ENCODE data around the gene LAMB4.

LAMB4 gene

DNA sequence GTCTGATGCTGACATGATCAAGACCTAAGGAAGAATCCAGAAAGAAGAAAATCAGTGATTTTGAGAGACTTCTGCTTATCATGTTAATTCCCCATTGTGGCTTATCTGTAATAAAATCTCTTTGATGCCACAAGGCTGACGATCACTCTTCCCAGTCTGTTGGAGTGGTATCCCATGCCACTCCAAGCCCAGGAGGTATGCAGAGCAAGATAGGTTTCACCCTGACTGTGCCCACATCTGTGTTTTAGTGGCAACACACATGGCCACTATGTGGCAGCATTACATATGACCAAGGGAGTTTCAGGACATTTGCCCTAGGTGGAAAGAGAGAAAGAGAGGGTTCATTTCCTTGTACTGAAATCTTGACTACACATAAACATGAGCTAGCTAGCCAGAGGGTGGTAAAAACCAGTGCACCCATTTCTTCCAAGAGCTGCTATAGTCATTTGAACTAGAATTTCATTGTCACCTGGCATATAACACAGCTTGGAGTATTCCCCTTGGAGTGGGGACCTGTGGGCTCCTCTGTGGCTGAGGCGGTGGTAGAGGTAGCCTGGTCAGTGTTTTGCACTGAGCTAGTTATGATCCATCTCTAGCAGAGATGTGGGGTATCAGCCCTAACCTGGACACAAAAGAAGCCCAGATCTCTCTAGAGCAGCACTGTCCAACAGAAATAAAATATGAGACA is 20.8 kb downstream of the LAMB4 start:
- Histone ChIP-seq H3K27me3 (ENCODE audit: insufficient read depth, low read length) (no peaks in the 10 kb centered on the region), H3K4me1 (ENCODE audit: control insufficient read depth, insufficient read depth, low read length, unreplicated experiment) (peaks cover 2% of the 10 kb centered on the region), H3K36me3 (ENCODE audit: insufficient read depth, low read length) (no peaks in the 10 kb centered on the region), H3K27ac (ENCODE audit: low read depth, low read length) (no peak overlapping the region), H3K4me3 (ENCODE audit: low read depth, low read length) (no peak overlapping the region), H2AFZ (ENCODE audit: low read length, unreplicated experiment) (no peak overlapping the region), H3K79me2 (ENCODE audit: control insufficient read depth, insufficient read depth, low read length, unreplicated experiment) (no peaks in the 10 kb centered on the region)

DNA sequence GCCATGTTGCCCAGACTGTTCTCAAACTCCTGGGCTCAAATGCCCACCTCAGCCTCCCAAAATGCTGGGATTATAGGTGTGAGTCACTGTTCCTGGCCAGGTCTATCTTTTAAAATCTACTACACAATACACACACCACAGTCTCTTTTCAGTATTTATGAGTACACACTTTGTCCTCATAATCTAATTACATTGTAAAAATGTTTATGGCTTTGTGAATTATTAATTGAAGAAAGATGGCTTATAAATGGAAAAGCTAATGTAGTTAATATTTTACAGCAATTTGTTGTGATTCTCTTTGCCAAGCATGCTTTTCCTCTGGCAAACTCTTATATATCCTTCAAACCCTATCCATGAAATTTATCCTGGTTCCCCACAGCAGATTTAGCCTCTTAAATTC is 22.0 kb downstream of the LAMB4 start:
- H2AFZ ChIP-seq (ENCODE audit: low read length, unreplicated experiment) = no peak overlapping the region
- no peak overlapping the region for H3K27ac ChIP-seq (ENCODE audit: low read depth, low read length)

DNA sequence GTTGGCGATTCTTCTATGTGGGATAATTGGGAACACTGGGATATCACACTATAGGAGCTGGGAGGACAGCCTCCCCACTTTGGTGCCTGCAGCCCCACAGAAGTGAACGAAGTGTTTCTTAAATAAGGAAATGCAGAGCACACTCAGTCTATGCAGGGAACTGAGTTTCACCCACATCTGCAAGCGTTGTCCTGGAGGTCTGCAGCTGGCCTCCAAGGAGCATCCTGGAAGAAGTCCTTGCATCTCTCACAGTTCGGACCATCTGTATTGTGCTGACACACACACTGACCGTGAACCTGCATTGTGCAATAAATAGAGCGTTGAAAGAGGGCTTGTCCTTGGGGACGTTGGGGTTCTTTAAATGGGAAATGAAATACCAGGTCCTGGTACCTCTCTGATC is 25.8 kb downstream of the LAMB4 start:
- peaks cover 2% of the 10 kb centered on the region for H3K4me1 ChIP-seq (ENCODE audit: control insufficient read depth, insufficient read depth, low read length, unreplicated experiment)
- H3K27ac ChIP-seq (ENCODE audit: low read depth, low read length) = no peak overlapping the region
- H3K4me3 ChIP-seq (ENCODE audit: low read depth, low read length) = no peak overlapping the region
- no peaks in the 10 kb centered on the region for H3K36me3 ChIP-seq (ENCODE audit: insufficient read depth, low read length)
- H2AFZ ChIP-seq (ENCODE audit: low read length, unreplicated experiment) = no peak overlapping the region
- H3K27me3 ChIP-seq (ENCODE audit: insufficient read depth, low read length) = no peaks in the 10 kb centered on the region
- H3K79me2 ChIP-seq (ENCODE audit: control insufficient read depth, insufficient read depth, low read length, unreplicated experiment) = no peaks in the 10 kb centered on the region

More for the DNA sequence above, 22.0 kb downstream of the LAMB4 start:
- peaks cover 2% of the 10 kb centered on the region for H3K4me1 ChIP-seq (ENCODE audit: control insufficient read depth, insufficient read depth, low read length, unreplicated experiment)
- H3K79me2 ChIP-seq (ENCODE audit: control insufficient read depth, insufficient read depth, low read length, unreplicated experiment) = no peaks in the 10 kb centered on the region
- no peak overlapping the region for H3K4me3 ChIP-seq (ENCODE audit: low read depth, low read length)
- no peaks in the 10 kb centered on the region for H3K36me3 ChIP-seq (ENCODE audit: insufficient read depth, low read length)
- no peaks in the 10 kb centered on the region for H3K27me3 ChIP-seq (ENCODE audit: insufficient read depth, low read length)

DNA sequence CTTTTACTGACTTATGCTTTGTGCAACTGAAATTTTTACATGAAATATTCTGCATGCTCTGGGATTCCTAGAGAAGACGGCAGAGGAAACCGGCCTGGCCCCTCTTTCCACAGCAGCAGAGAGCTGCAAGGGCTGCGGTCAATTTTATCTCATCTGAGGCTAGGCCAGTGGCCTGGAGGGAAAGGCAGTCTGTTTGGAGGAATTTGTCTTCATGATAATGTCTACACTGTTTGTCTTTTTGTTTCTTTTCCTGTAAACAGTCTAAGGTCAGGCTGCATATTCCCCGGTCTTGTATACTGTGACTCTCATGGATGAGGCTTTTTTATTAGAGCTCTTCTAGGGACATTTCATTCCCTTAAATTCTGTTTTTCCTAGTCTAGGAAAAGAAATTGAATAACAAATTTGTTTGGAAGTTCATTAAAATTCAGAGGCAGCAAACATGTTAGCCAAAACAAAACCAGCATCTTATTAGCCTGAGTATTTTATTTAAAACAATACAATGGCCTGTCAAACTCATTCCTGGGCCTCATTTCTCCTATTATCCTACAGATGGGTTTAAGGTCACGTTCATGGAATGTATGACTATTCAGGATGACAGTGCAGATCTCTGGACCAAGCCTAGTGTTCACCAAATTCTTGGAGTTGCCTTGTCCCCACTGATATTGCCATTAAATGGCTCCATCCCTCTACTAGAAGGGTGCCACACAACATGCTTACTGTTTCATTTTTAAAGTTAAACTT is 26.4 kb downstream of the LAMB4 start:
- Histone ChIP-seq H3K4me1 (ENCODE audit: control insufficient read depth, insufficient read depth, low read length, unreplicated experiment) (peaks cover 2% of the 10 kb centered on the region), H3K27ac (ENCODE audit: low read depth, low read length) (no peak overlapping the region), H3K4me3 (ENCODE audit: low read depth, low read length) (no peak overlapping the region), H2AFZ (ENCODE audit: low read length, unreplicated experiment) (no peak overlapping the region), H3K36me3 (ENCODE audit: insufficient read depth, low read length) (no peaks in the 10 kb centered on the region), H3K27me3 (ENCODE audit: insufficient read depth, low read length) (no peaks in the 10 kb centered on the region), H3K79me2 (ENCODE audit: control insufficient read depth, insufficient read depth, low read length, unreplicated experiment) (no peaks in the 10 kb centered on the region)

DNA sequence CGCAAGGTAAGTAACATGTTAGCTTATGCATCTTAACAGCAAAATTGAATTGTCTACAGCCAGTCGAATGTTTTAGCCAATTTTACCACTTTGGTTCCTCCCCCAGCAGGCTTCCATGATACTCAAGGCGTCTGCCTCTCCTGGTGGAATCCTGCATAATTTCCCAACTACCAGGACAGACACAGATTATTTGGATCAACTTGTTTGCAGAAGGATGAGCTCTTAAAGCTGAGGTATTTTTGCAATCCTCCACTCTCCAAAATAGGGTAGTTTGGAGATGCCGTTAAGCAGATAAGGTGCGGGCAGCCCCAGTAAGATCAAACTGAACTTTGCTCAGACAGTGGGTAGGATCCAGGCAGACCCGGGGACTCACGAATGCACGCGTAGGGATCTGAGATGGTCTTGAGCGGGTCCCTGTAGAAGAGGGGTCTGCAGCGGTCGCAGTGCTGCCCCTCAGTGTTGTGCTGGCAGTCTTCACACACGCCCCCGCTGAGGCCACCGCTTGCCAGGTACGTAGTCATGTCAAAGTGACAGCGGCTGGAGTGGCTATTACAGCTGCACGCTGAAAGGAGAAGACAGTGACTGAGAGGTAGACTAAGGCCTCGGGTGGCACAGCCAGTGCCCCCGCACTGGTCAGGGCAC is 27.4 kb downstream of the LAMB4 start:
- no peak overlapping the region for H3K27ac ChIP-seq (ENCODE audit: low read depth, low read length)
- H2AFZ ChIP-seq (ENCODE audit: low read length, unreplicated experiment) = no peak overlapping the region
- H3K4me3 ChIP-seq (ENCODE audit: low read depth, low read length) = no peak overlapping the region
- H3K36me3 ChIP-seq (ENCODE audit: insufficient read depth, low read length) = no peaks in the 10 kb centered on the region
- no peaks in the 10 kb centered on the region for H3K27me3 ChIP-seq (ENCODE audit: insufficient read depth, low read length)
- peaks cover 2% of the 10 kb centered on the region for H3K4me1 ChIP-seq (ENCODE audit: control insufficient read depth, insufficient read depth, low read length, unreplicated experiment)
- no peaks in the 10 kb centered on the region for H3K79me2 ChIP-seq (ENCODE audit: control insufficient read depth, insufficient read depth, low read length, unreplicated experiment)

DNA sequence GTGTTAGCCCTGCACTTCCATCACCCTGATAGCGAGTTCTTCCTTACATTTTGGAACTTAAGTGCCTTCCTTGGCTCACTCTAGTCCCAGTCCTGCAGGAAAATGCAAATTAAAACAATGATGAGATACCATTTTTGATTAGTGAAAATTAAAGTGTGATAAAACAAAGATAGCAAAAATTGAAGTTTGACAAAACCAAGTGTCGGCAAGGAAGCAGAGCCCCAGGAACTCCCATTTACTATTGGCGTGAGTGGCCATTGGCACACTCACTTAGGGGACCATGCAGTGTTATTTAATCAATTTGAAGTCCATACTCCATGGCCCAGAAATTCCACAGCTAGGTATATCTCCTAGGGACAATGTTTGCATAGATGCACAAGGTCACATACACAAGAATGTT is 28.4 kb downstream of the LAMB4 start:
- Histone ChIP-seq H3K4me1 (ENCODE audit: control insufficient read depth, insufficient read depth, low read length, unreplicated experiment) (no peaks in the 10 kb centered on the region), H3K36me3 (ENCODE audit: insufficient read depth, low read length) (no peaks in the 10 kb centered on the region), H2AFZ (ENCODE audit: low read length, unreplicated experiment) (no peak overlapping the region), H3K4me3 (ENCODE audit: low read depth, low read length) (no peak overlapping the region), H3K27ac (ENCODE audit: low read depth, low read length) (no peak overlapping the region), H3K27me3 (ENCODE audit: insufficient read depth, low read length) (no peaks in the 10 kb centered on the region), H3K79me2 (ENCODE audit: control insufficient read depth, insufficient read depth, low read length, unreplicated experiment) (no peaks in the 10 kb centered on the region)

DNA sequence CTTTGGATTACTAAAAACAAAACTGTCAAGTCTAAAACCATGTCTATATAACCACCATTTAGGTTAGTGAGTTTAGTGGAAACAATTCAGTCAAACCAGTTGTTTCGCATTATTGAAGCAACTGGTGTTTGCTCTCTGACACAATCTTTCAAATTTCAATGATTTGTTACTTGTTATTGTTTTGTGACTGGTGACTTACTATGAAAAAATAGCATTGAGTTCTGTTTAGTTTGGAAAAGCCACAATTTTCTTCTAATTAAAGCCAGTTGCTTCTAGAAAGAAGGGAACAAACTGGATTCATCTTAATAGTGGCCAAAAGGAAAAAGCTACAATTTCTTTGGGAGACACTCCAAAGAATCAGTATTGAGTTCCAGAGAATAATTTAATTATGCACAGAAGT is 30.4 kb downstream of the LAMB4 start:
- no peaks in the 10 kb centered on the region for H3K36me3 ChIP-seq (ENCODE audit: insufficient read depth, low read length)
- no peak overlapping the region for H2AFZ ChIP-seq (ENCODE audit: low read length, unreplicated experiment)
- no peak overlapping the region for H3K4me3 ChIP-seq (ENCODE audit: low read depth, low read length)
- H3K4me1 ChIP-seq (ENCODE audit: control insufficient read depth, insufficient read depth, low read length, unreplicated experiment) = peaks cover 15% of the 10 kb centered on the region
- no peaks in the 10 kb centered on the region for H3K27me3 ChIP-seq (ENCODE audit: insufficient read depth, low read length)
- H3K27ac ChIP-seq (ENCODE audit: low read depth, low read length) = no peak overlapping the region
- no peaks in the 10 kb centered on the region for H3K79me2 ChIP-seq (ENCODE audit: control insufficient read depth, insufficient read depth, low read length, unreplicated experiment)

DNA sequence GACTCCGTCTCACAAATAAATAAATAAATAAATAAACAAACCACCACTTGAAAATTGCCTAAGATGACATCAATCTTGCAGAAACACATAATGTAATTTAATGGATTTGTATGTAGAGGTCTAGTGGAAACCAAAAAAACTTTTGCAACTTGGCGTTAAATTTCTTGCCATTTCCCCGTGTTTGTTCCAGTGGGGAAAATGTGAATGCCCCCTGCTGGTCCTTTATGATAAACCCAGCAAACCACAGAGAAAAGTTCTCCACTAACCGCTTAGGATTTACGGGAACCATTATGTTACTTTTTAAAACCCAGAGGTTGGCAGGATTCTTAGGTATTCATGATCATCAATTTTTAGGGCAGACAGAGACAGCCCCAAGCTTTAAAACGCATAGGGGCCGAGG is 32.5 kb downstream of the LAMB4 start:
- no peak overlapping the region for H3K4me3 ChIP-seq (ENCODE audit: low read depth, low read length)
- no peaks in the 10 kb centered on the region for H3K27me3 ChIP-seq (ENCODE audit: insufficient read depth, low read length)
- H3K4me1 ChIP-seq (ENCODE audit: control insufficient read depth, insufficient read depth, low read length, unreplicated experiment) = peaks cover 34% of the 10 kb centered on the region
- H3K36me3 ChIP-seq (ENCODE audit: insufficient read depth, low read length) = no peaks in the 10 kb centered on the region
- no peak overlapping the region for H3K27ac ChIP-seq (ENCODE audit: low read depth, low read length)
- H3K79me2 ChIP-seq (ENCODE audit: control insufficient read depth, insufficient read depth, low read length, unreplicated experiment) = no peaks in the 10 kb centered on the region
- H2AFZ ChIP-seq (ENCODE audit: low read length, unreplicated experiment) = no peak overlapping the region

DNA sequence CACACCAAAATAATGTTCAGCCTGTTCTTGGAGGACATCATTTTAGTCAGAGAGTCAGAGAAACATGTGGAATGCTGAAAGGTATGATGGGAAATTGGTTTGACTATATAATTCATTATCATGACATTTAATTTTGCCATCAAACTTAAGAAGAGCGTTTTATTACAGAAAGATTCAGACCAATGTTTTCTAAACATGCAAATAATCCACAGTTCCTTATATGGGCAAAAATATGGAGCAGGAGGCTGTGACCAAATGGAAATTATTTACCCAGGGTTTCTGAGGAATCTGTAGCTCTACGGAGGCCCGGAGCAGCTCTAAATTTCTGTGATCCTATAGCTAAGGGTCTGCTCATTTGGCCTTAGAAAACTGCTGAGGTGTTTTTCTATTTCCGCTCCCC is 33.2 kb downstream of the LAMB4 start:
- Histone ChIP-seq H3K27ac (ENCODE audit: low read depth, low read length) (no peak overlapping the region), H2AFZ (ENCODE audit: low read length, unreplicated experiment) (no peak overlapping the region), H3K79me2 (ENCODE audit: control insufficient read depth, insufficient read depth, low read length, unreplicated experiment) (no peaks in the 10 kb centered on the region), H3K4me3 (ENCODE audit: low read depth, low read length) (no peak overlapping the region), H3K36me3 (ENCODE audit: insufficient read depth, low read length) (no peaks in the 10 kb centered on the region), H3K4me1 (ENCODE audit: control insufficient read depth, insufficient read depth, low read length, unreplicated experiment) (peaks cover 34% of the 10 kb centered on the region), H3K27me3 (ENCODE audit: insufficient read depth, low read length) (no peaks in the 10 kb centered on the region)

DNA sequence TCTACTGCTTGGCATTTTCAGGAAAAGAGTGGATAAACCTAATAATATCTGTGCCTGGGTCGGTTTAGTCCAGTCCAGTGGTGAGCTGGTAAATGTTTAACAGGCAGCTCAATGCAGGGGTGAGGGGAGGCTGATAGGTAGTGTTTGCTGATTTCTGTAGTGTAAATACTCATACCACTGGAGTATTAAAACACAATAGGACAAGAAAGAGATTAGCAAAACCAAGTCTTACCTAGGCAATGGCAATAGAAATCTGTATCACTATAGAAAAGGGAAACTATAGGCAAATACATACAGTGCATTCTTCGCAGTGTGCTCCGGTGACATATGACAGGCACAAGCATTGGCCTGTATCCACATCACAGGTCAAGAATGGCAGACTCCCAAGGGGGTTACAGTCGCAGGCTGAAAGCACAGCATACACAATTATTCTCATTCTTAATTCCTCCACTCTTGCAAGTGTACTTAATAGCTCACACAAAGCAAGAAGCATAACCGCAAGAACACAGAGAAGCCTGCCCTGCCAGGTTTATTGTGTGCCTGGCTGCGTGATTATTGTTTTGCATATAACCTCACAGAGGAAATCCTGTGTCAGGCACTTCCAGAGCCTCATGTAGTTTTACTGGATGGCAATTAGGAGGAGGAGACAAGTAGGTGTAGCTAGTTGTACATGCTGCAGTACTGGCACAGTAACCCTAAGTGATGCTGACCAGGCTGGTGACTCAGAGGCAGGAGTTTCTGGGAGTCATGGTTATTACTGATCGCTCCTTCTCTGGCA is 35.0 kb downstream of the LAMB4 start:
- H3K27me3 ChIP-seq (ENCODE audit: insufficient read depth, low read length) = no peaks in the 10 kb centered on the region
- H3K36me3 ChIP-seq (ENCODE audit: insufficient read depth, low read length) = no peaks in the 10 kb centered on the region
- H3K79me2 ChIP-seq (ENCODE audit: control insufficient read depth, insufficient read depth, low read length, unreplicated experiment) = no peaks in the 10 kb centered on the region
- H3K4me1 ChIP-seq (ENCODE audit: control insufficient read depth, insufficient read depth, low read length, unreplicated experiment) = peaks cover 34% of the 10 kb centered on the region
- peak overlapping the region; percentile 68 for H3K27ac ChIP-seq (ENCODE audit: low read depth, low read length)
- H2AFZ ChIP-seq (ENCODE audit: low read length, unreplicated experiment) = no peak overlapping the region
- H3K4me3 ChIP-seq (ENCODE audit: low read depth, low read length) = peak overlapping the region; percentile 8; the same call in 1 of the 2 replicates
